ENCODE data around the gene FYTTD1. TPM values are rescaled to one million over a fixed set of nuclear protein-coding genes. Genes with fewer than 3 reads are reported as not detected.
"Not testable (repeated sequence)": the region's sequence is repeated elsewhere in the genome, so short reads cannot be mapped to it uniquely, and the experiment has no call there.

Gene FYTTD1
- total RNA-seq, 1 experiment from 2014 or later: 70.7 TPM

GRCh38 chr3:197731483-197731882, 18.2 kb upstream of the FYTTD1 start:
- H3K4me2 ChIP-seq (ENCODE audit: low read length); BruUV-seq (replicated peaks); H3K27me3 ChIP-seq (ENCODE audit: insufficient read depth, low read length); H4K20me1 ChIP-seq (ENCODE audit: insufficient read depth); H3K9me3 ChIP-seq (ENCODE audit: control insufficient read depth in 1 of 2, insufficient read depth in 1 of 2, low read depth in 1 of 2, low read length in 2 of 2); H3K36me3 ChIP-seq (ENCODE audit: control insufficient read depth in 1 of 2, insufficient read depth in 2 of 2, low read length in 2 of 2); RAD21 ChIA-PET (ENCODE audit: low non-redundant PET in 1 of 2, low total read pairs in 2 of 2, uncharacterized antibody in 2 of 2, unreplicated experiment in 2 of 2); intact Hi-C loops (cut with micrococcal nuclease); ATAC-seq; H3K27ac ChIP-seq (ENCODE audit: low read depth, low read length); H3K4me3 ChIP-seq (replicated peaks in 1 of 2; ENCODE audit: low read depth in 1 of 2, low read length in 2 of 2); DNase-seq (ENCODE audit: low read depth, low spot score); H3K9me2 ChIP-seq (ENCODE audit: insufficient read depth); H3K9ac ChIP-seq (ENCODE audit: low read length); H2AFZ ChIP-seq (ENCODE audit: low read depth, low read length, poor library complexity, severe bottlenecking); POLR2A ChIA-PET; CTCF ChIA-PET: not testable (repeated sequence)
- Histone ChIP-seq H3K79me2 (ENCODE audit: insufficient read depth, low read length) (peaks cover 42% of the 10 kb centered on the region), H3K4me1 (ENCODE audit: control insufficient read depth in 1 of 2, insufficient read depth in 2 of 2, low read length in 2 of 2) (peaks cover 5 to 16% of the 10 kb centered on the region in 2 experiments; a peak in 3 of 4 replicates)

DNA sequence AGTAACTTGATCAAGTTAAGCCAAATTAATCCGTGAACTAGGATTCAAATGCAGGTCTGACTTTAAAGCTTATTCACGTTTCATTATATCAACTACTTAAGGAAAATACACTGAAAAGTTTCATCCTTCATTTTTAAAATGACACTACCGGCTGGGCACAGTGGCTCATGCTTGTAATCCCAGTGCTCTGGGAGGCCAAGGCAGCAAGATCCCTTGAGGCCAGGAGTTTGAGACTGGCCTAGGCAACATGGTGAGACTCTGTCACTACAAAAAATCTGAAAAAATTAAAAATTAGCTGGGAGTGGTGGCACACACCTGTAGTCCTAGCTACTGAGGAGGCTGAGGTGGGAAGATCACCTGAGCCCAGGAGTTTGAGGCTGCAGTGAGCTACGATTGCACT, 16.6 kb upstream of the FYTTD1 start:
- POLR2A ChIA-PET: interaction anchor here (1.2 kb wide), 1 partner anchor 14 kb away, joined by 3 read pairs; no protein-coding TSS in a partner anchor
- intact Hi-C loops (cut with micrococcal nuclease): no loop called here
- no peaks in the 10 kb centered on the region for H3K27me3 ChIP-seq (ENCODE audit: insufficient read depth, low read length)
- ATAC-seq: no peak
- no peak overlapping the region for H3K9ac ChIP-seq (ENCODE audit: low read length)
- peaks cover 42% of the 10 kb centered on the region for H3K79me2 ChIP-seq (ENCODE audit: insufficient read depth, low read length)
- BruUV-seq (replicated peaks): no TSS peak
- H3K9me2 ChIP-seq (ENCODE audit: insufficient read depth): no peaks in the 10 kb centered on the region
- H3K9me3 ChIP-seq (ENCODE audit: control insufficient read depth in 1 of 2, insufficient read depth in 1 of 2, low read depth in 1 of 2, low read length in 2 of 2): no peaks in the 10 kb centered on the region
- TF ChIP-seq SIN3A (IDR thresholded peaks at IDR 0.05; ENCODE audit: low read depth) (no peak), CBX3 (IDR thresholded peaks at IDR 0.05; ENCODE audit: low read depth) (no peak), ELF1 (IDR thresholded peaks at IDR 0.05; ENCODE audit: borderline replicate concordance, low read depth) (no peak)
- TF ChIP-seq, protein P1, sequence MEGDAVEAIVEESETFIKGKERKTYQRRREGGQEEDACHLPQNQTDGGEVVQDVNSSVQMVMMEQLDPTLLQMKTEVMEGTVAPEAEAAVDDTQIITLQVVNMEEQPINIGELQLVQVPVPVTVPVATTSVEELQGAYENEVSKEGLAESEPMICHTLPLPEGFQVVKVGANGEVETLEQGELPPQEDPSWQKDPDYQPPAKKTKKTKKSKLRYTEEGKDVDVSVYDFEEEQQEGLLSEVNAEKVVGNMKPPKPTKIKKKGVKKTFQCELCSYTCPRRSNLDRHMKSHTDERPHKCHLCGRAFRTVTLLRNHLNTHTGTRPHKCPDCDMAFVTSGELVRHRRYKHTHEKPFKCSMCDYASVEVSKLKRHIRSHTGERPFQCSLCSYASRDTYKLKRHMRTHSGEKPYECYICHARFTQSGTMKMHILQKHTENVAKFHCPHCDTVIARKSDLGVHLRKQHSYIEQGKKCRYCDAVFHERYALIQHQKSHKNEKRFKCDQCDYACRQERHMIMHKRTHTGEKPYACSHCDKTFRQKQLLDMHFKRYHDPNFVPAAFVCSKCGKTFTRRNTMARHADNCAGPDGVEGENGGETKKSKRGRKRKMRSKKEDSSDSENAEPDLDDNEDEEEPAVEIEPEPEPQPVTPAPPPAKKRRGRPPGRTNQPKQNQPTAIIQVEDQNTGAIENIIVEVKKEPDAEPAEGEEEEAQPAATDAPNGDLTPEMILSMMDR (IDR thresholded peaks at IDR 0.05 in 2 of 3, conservative IDR thresholded peaks at IDR 0.05 in 1 of 3; ENCODE audit: borderline replicate concordance in 1 of 3, insufficient read depth in 1 of 3, low read depth in 2 of 3, low read length in 2 of 3): no peak
- TF ChIP-seq, protein P2, sequence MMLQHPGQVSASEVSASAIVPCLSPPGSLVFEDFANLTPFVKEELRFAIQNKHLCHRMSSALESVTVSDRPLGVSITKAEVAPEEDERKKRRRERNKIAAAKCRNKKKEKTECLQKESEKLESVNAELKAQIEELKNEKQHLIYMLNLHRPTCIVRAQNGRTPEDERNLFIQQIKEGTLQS (IDR thresholded peaks at IDR 0.05): no peak
- no peaks in the 10 kb centered on the region for H3K36me3 ChIP-seq (ENCODE audit: control insufficient read depth in 1 of 2, insufficient read depth in 2 of 2, low read length in 2 of 2)
- no peak overlapping the region for H3K4me3 ChIP-seq (replicated peaks in 1 of 2; ENCODE audit: low read depth in 1 of 2, low read length in 2 of 2)
- peaks cover 10 to 25% of the 10 kb centered on the region in 2 experiments; a peak in 3 of 4 replicates for H3K4me1 ChIP-seq (ENCODE audit: control insufficient read depth in 1 of 2, insufficient read depth in 2 of 2, low read length in 2 of 2)
- CTCF ChIA-PET: no interaction called here
- no peak overlapping the region for H3K27ac ChIP-seq (ENCODE audit: low read depth, low read length)
- H2AFZ ChIP-seq (ENCODE audit: low read depth, low read length, poor library complexity, severe bottlenecking): no peak overlapping the region
- no peaks in the 10 kb centered on the region for H4K20me1 ChIP-seq (ENCODE audit: insufficient read depth)
- RAD21 ChIA-PET (ENCODE audit: low non-redundant PET in 1 of 2, low total read pairs in 2 of 2, uncharacterized antibody in 2 of 2, unreplicated experiment in 2 of 2): no interaction called here
- no peak for DNase-seq (ENCODE audit: low read depth, low spot score)
- no peak overlapping the region for H3K4me2 ChIP-seq (ENCODE audit: low read length)

Data from HCT116 (cell line).